ENCODE data around the gene PRPSAP2.

The PRPSAP2 gene

GRCh38 chr17:18850679-18851078 lies 7.3 kb upstream of the PRPSAP2 start:
- no peak for DNase-seq (ENCODE audit: extremely low read depth, insufficient read length)
- Histone ChIP-seq H3K27me3 (replicated peaks; ENCODE audit: control insufficient read depth, insufficient read depth, low read length) (no peaks in the 10 kb centered on the region), H3K36me3 (ENCODE audit: control insufficient read depth, insufficient read depth, low read length) (no peaks in the 10 kb centered on the region), H3K4me3 (replicated peaks; ENCODE audit: low read depth, low read length) (no peak overlapping the region)
- no peak for TF ChIP-seq CTCF (IDR thresholded peaks at IDR 0.05; ENCODE audit: insufficient read depth, low read length, poor library complexity, severe bottlenecking)

GRCh38 chr17:18851201-18851600 lies 6.7 kb upstream of the PRPSAP2 start:
- TF ChIP-seq CTCF (IDR thresholded peaks at IDR 0.05; ENCODE audit: insufficient read depth, low read length, poor library complexity, severe bottlenecking) = peak; percentile 25
- DNase-seq (ENCODE audit: extremely low read depth, insufficient read length) = no peak
- no peaks in the 10 kb centered on the region for H3K27me3 ChIP-seq (replicated peaks; ENCODE audit: control insufficient read depth, insufficient read depth, low read length)
- no peak overlapping the region for H3K4me3 ChIP-seq (replicated peaks; ENCODE audit: low read depth, low read length)
- H3K36me3 ChIP-seq (ENCODE audit: control insufficient read depth, insufficient read depth, low read length) = no peaks in the 10 kb centered on the region

- no peak for TF ChIP-seq CTCF (IDR thresholded peaks at IDR 0.05; ENCODE audit: insufficient read depth, low read length, poor library complexity, severe bottlenecking)
- DNase-seq (ENCODE audit: extremely low read depth, insufficient read length) = no peak
- Histone ChIP-seq H3K27me3 (replicated peaks; ENCODE audit: control insufficient read depth, insufficient read depth, low read length) (no peaks in the 10 kb centered on the region), H3K4me3 (replicated peaks; ENCODE audit: low read depth, low read length) (no peak overlapping the region), H3K36me3 (ENCODE audit: control insufficient read depth, insufficient read depth, low read length) (no peaks in the 10 kb centered on the region)
These were observed 3.0 kb upstream of the PRPSAP2 start for GRCh38 chr17:18854956-18855355.

GRCh38 chr17:18855831-18856569 lies 1.9 kb upstream of the PRPSAP2 start:
- no peak for TF ChIP-seq CTCF (IDR thresholded peaks at IDR 0.05; ENCODE audit: insufficient read depth, low read length, poor library complexity, severe bottlenecking)
- Histone ChIP-seq H3K27me3 (replicated peaks; ENCODE audit: control insufficient read depth, insufficient read depth, low read length) (no peaks in the 10 kb centered on the region), H3K36me3 (ENCODE audit: control insufficient read depth, insufficient read depth, low read length) (no peaks in the 10 kb centered on the region), H3K4me3 (replicated peaks; ENCODE audit: low read depth, low read length) (peak overlapping the region; percentile 75)
- DNase-seq (ENCODE audit: extremely low read depth, insufficient read length) = peak; percentile 79

GRCh38 chr17:18856570-18856915 lies 1.4 kb upstream of the PRPSAP2 start:
- Histone ChIP-seq H3K27me3 (replicated peaks; ENCODE audit: control insufficient read depth, insufficient read depth, low read length) (no peaks in the 10 kb centered on the region), H3K36me3 (ENCODE audit: control insufficient read depth, insufficient read depth, low read length) (no peaks in the 10 kb centered on the region), H3K4me3 (replicated peaks; ENCODE audit: low read depth, low read length) (peak overlapping the region; percentile 75)
- TF ChIP-seq CTCF (IDR thresholded peaks at IDR 0.05; ENCODE audit: insufficient read depth, low read length, poor library complexity, severe bottlenecking) = no peak
- no peak for DNase-seq (ENCODE audit: extremely low read depth, insufficient read length)
